ENCODE measurements around the gene MARCHF11.

Gene MARCHF11

DNA sequence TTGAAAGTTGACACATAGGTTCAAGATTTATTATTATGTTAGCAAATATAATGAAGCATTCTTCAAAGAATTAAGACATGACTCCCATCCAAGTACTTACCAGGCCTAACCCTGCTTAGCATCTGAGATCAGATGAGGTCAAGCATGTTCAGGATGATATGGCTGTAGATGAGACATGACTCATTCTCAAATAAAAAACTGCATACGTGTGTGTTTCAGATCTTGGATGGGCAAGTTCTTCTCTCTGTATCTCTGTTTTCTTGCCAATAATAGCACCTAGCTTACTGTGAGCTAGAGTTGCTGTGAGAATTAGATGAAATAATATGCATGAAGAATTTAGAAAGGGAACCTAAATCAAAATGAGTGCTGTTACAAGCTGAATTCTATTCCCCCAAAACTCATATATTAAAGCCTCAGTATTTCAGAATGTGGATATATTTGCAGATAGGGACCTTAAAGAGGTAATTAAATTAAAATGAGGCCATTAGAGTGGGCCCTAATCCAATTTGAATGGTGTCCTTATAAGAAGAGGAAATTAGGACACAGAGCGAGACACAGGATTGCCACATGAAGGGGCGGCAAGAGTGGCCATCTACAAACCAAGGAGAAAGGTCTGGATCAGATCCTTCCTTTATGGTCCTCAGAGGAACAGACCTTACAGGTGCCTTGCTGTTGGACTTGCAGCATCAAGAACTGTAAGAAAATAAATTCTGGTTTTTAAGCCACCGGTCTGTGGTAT is 146.2 kb downstream of the MARCHF11 start:
- ChIA-PET CTCF (no interaction called here), POLR2A (no interaction called here)
- no peak for DNase-seq (ENCODE audit: extremely low spot score)
- TF ChIP-seq SP1 (IDR thresholded peaks at IDR 0.05) (no peak), SUZ12 (IDR thresholded peaks at IDR 0.05) (no peak), CTBP1 (IDR thresholded peaks at IDR 0.05; ENCODE audit: borderline replicate concordance) (no peak), BHLHE40 (IDR thresholded peaks at IDR 0.05; ENCODE audit: borderline replicate concordance) (no peak), NFRKB (IDR thresholded peaks at IDR 0.05) (no peak), FOXA1 (IDR thresholded peaks at IDR 0.05) (no peak), FOXM1 (IDR thresholded peaks at IDR 0.05; ENCODE audit: borderline replicate concordance) (no peak), ARNT (IDR thresholded peaks at IDR 0.05) (no peak), HDGF (IDR thresholded peaks at IDR 0.05; ENCODE audit: borderline replicate concordance) (no peak), TARDBP (IDR thresholded peaks at IDR 0.05) (no peak), FOXK2 (IDR thresholded peaks at IDR 0.05) (no peak), ZNF384 (IDR thresholded peaks at IDR 0.05) (no peak), ELF4 (IDR thresholded peaks at IDR 0.05) (no peak), LEF1 (IDR thresholded peaks at IDR 0.05; ENCODE audit: borderline replicate concordance) (no peak), L3MBTL2 (conservative IDR thresholded peaks at IDR 0.05) (no peak)
- TF ChIP-seq, protein P1, sequence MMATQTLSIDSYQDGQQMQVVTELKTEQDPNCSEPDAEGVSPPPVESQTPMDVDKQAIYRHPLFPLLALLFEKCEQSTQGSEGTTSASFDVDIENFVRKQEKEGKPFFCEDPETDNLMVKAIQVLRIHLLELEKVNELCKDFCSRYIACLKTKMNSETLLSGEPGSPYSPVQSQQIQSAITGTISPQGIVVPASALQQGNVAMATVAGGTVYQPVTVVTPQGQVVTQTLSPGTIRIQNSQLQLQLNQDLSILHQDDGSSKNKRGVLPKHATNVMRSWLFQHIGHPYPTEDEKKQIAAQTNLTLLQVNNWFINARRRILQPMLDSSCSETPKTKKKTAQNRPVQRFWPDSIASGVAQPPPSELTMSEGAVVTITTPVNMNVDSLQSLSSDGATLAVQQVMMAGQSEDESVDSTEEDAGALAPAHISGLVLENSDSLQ (IDR thresholded peaks at IDR 0.05): no peak

- ChIA-PET POLR2A (no interaction called here), CTCF (no interaction called here)
- DNase-seq (ENCODE audit: extremely low spot score): no peak
- no peak for TF ChIP-seq ELF4 (IDR thresholded peaks at IDR 0.05)
- TF ChIP-seq HDGF (IDR thresholded peaks at IDR 0.05; ENCODE audit: borderline replicate concordance): no peak
- no peak for TF ChIP-seq TARDBP (IDR thresholded peaks at IDR 0.05)
- TF ChIP-seq, protein P1 (IDR thresholded peaks at IDR 0.05): no peak
- TF ChIP-seq FOXM1 (IDR thresholded peaks at IDR 0.05; ENCODE audit: borderline replicate concordance): no peak
- no peak for TF ChIP-seq ARNT (IDR thresholded peaks at IDR 0.05)
- no peak for TF ChIP-seq SP1 (IDR thresholded peaks at IDR 0.05)
- no peak for TF ChIP-seq ZNF384 (IDR thresholded peaks at IDR 0.05)
- TF ChIP-seq CTBP1 (IDR thresholded peaks at IDR 0.05; ENCODE audit: borderline replicate concordance): no peak
- TF ChIP-seq FOXA1 (IDR thresholded peaks at IDR 0.05): no peak
- no peak for TF ChIP-seq LEF1 (IDR thresholded peaks at IDR 0.05; ENCODE audit: borderline replicate concordance)
- TF ChIP-seq NFRKB (IDR thresholded peaks at IDR 0.05): no peak
- no peak for TF ChIP-seq FOXK2 (IDR thresholded peaks at IDR 0.05)
- TF ChIP-seq L3MBTL2 (conservative IDR thresholded peaks at IDR 0.05): no peak
- no peak for TF ChIP-seq BHLHE40 (IDR thresholded peaks at IDR 0.05; ENCODE audit: borderline replicate concordance)
- no peak for TF ChIP-seq SUZ12 (IDR thresholded peaks at IDR 0.05)
These were observed 150.9 kb downstream of the MARCHF11 start for GRCh38 chr5:16028708-16029107.

DNA sequence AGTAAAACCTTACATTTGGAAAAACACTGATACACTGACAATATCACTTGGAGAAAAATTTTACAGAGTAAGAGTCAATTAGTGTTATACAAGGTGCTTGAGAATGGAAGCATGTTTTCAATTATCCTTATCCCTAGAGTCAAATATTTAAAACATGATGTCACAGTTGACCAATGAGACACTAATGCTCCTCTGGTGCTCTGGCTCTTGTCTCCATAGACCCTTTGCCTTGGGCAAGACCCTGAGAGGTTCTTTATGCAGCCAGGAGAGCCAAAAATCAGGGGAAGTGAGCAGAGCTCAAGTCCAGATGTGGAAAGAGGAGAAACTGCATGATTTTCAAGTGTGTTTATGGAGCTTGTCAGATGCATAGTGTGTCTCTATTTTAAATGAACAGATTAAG is 153.9 kb downstream of the MARCHF11 start:
- POLR2A ChIA-PET: no interaction called here
- TF ChIP-seq FOXM1 (IDR thresholded peaks at IDR 0.05; ENCODE audit: borderline replicate concordance): no peak
- TF ChIP-seq L3MBTL2 (conservative IDR thresholded peaks at IDR 0.05): no peak
- no peak for TF ChIP-seq HDGF (IDR thresholded peaks at IDR 0.05; ENCODE audit: borderline replicate concordance)
- TF ChIP-seq ZNF384 (IDR thresholded peaks at IDR 0.05): no peak
- no peak for TF ChIP-seq TARDBP (IDR thresholded peaks at IDR 0.05)
- no peak for TF ChIP-seq ARNT (IDR thresholded peaks at IDR 0.05)
- TF ChIP-seq LEF1 (IDR thresholded peaks at IDR 0.05; ENCODE audit: borderline replicate concordance): no peak
- no peak for TF ChIP-seq ELF4 (IDR thresholded peaks at IDR 0.05)
- TF ChIP-seq CTBP1 (IDR thresholded peaks at IDR 0.05; ENCODE audit: borderline replicate concordance): no peak
- TF ChIP-seq FOXA1 (IDR thresholded peaks at IDR 0.05): no peak
- no peak for TF ChIP-seq FOXK2 (IDR thresholded peaks at IDR 0.05)
- TF ChIP-seq SP1 (IDR thresholded peaks at IDR 0.05): no peak
- TF ChIP-seq BHLHE40 (IDR thresholded peaks at IDR 0.05; ENCODE audit: borderline replicate concordance): no peak
- TF ChIP-seq SUZ12 (IDR thresholded peaks at IDR 0.05): no peak
- CTCF ChIA-PET: interaction anchor here (0.6 kb wide), 1 partner anchor 1896 kb away, joined by 3 read pairs; no protein-coding TSS in a partner anchor
- DNase-seq (ENCODE audit: extremely low spot score): no peak

- POLR2A ChIA-PET: no interaction called here
- TF ChIP-seq HDGF (IDR thresholded peaks at IDR 0.05; ENCODE audit: borderline replicate concordance) (no peak), ZNF384 (IDR thresholded peaks at IDR 0.05) (no peak), FOXA1 (IDR thresholded peaks at IDR 0.05) (no peak), L3MBTL2 (conservative IDR thresholded peaks at IDR 0.05) (no peak), FOXK2 (IDR thresholded peaks at IDR 0.05) (no peak), ELF4 (IDR thresholded peaks at IDR 0.05) (no peak)
- TF ChIP-seq, protein P1 (IDR thresholded peaks at IDR 0.05): no peak
- CTCF ChIA-PET: no interaction called here
- DNase-seq (ENCODE audit: extremely low spot score): no peak
These were observed 160.6 kb downstream of the MARCHF11 start for GRCh38 chr5:16018970-16019369.

- CTCF ChIA-PET: no interaction called here
These were observed 161.9 kb downstream of the MARCHF11 start for GRCh38 chr5:16017720-16018119.

More at GRCh38 chr5:16017720-16018119, 161.9 kb downstream of the MARCHF11 start:
- no peak for TF ChIP-seq BHLHE40 (IDR thresholded peaks at IDR 0.05; ENCODE audit: borderline replicate concordance)
- no peak for TF ChIP-seq FOXK2 (IDR thresholded peaks at IDR 0.05)
- no peak for TF ChIP-seq ARNT (IDR thresholded peaks at IDR 0.05)
- TF ChIP-seq NFRKB (IDR thresholded peaks at IDR 0.05): no peak
- TF ChIP-seq, protein P1 (IDR thresholded peaks at IDR 0.05): no peak
- no peak for TF ChIP-seq LEF1 (IDR thresholded peaks at IDR 0.05; ENCODE audit: borderline replicate concordance)
- TF ChIP-seq SP1 (IDR thresholded peaks at IDR 0.05): no peak
- no peak for TF ChIP-seq FOXM1 (IDR thresholded peaks at IDR 0.05; ENCODE audit: borderline replicate concordance)
- no peak for TF ChIP-seq FOXA1 (IDR thresholded peaks at IDR 0.05)
- TF ChIP-seq L3MBTL2 (conservative IDR thresholded peaks at IDR 0.05): no peak
- TF ChIP-seq HDGF (IDR thresholded peaks at IDR 0.05; ENCODE audit: borderline replicate concordance): no peak
- TF ChIP-seq CTBP1 (IDR thresholded peaks at IDR 0.05; ENCODE audit: borderline replicate concordance): no peak
- no peak for TF ChIP-seq TARDBP (IDR thresholded peaks at IDR 0.05)
- TF ChIP-seq ZNF384 (IDR thresholded peaks at IDR 0.05): no peak
- no peak for TF ChIP-seq SUZ12 (IDR thresholded peaks at IDR 0.05)
- no peak for DNase-seq (ENCODE audit: extremely low spot score)
- POLR2A ChIA-PET: no interaction called here
